H1 (cell line): Measurements from ENCODE around the gene CHCHD6. TPM values are rescaled to one million over a fixed set of nuclear protein-coding genes. Genes with fewer than 3 reads are reported as not detected.

Experiments used
- CTCF ChIA-PET: fragments of 300-600 bp; sonication (Branson Sonifier 250); formaldehyde crosslinking; loops from one replicate; lab custom pipeline; 2021; ENCODE audit not compliant: partially characterized antibody; lab: Charles Lee
- POLR2A ChIA-PET: fragments of 300-600 bp; sonication (Branson Sonifier 250); formaldehyde crosslinking; loops from one replicate; lab custom pipeline; 2021; ENCODE audit warnings: inconsistent platforms; ENCODE audit not compliant: partially characterized antibody; lab: Charles Lee
- DNase-seq, 2 experiments: peaks; one replicate each; pipeline versions ENCODE4 v3.0.0 to v3.0.0-alpha.2; 2010 to 2022; ENCODE audit warnings: low spot score in 2 of 2, low read depth in 1 of 2, mixed read lengths in 1 of 2
- FAIRE-seq: peaks from 2 replicates; lab custom pipeline; 2011; peaks lifted over from hg19 to GRCh38; lab: Jason Lieb, UNC
- H2AFZ ChIP-seq: 2 replicates; pipeline ENCODE4 v1.8.1; 2012; ENCODE audit warnings: low read length, inconsistent platforms
- H2AK5ac ChIP-seq: 2 replicates; pipeline ENCODE4 v1.6.1; 2013; ENCODE audit warnings: low read depth, low read length
- H2BK120ac ChIP-seq: replicated peaks from 2 replicates; pipeline ENCODE3; 2013; ENCODE audit warnings: low read depth, low read length, inconsistent platforms
- H2BK12ac ChIP-seq: 2 replicates; pipeline ENCODE4 v1.6.1; 2013; ENCODE audit warnings: low read depth, low read length
- H2BK15ac ChIP-seq: 2 replicates; pipeline ENCODE4 v1.6.1; 2013; ENCODE audit warnings: low read length
- H2BK20ac ChIP-seq: 2 replicates; pipeline ENCODE4 v1.6.1; 2013; ENCODE audit warnings: low read length
- H2BK5ac ChIP-seq: 2 replicates; pipeline ENCODE4 v1.6.1; 2013; ENCODE audit warnings: low read depth, low read length
- H3K14ac ChIP-seq: 2 replicates; pipeline ENCODE4 v1.6.1; 2013; ENCODE audit warnings: inconsistent platforms; ENCODE audit not compliant: insufficient read length
- H3K18ac ChIP-seq: 2 replicates; pipeline ENCODE4 v1.6.1; 2013; ENCODE audit warnings: low read length; ENCODE audit errors: extremely low read depth
- H3K23ac ChIP-seq: 2 replicates; pipeline ENCODE4 v1.6.1; 2013; ENCODE audit warnings: inconsistent platforms; ENCODE audit not compliant: insufficient read length
- H3K23me2 ChIP-seq: 2 replicates; pipeline ENCODE4 v1.6.1; 2013; ENCODE audit warnings: low read depth, low read length
- H3K27ac ChIP-seq: 2 replicates; pipeline ENCODE4 v1.6.1; 2011; ENCODE audit warnings: low read depth, low read length, inconsistent platforms
- H3K27me3 ChIP-seq, 4 experiments: replicated peaks in 1 of 4; 1 replicate in 1 of 4; 2 replicates in 3 of 4; pipeline versions ENCODE4 v1.6.1 to v1.8.1; 2011 to 2013; ENCODE audit warnings: low read length in 3 of 4, mild to moderate bottlenecking in 3 of 4, inconsistent platforms in 2 of 4, mixed read lengths in 2 of 4, moderate library complexity in 1 of 4; ENCODE audit not compliant: control insufficient read depth in 3 of 4, insufficient read depth in 3 of 4; ENCODE audit errors: extremely low read depth in 1 of 4
- H3K36me3 ChIP-seq, 4 experiments: 2 replicates each; pipeline versions ENCODE4 v1.6.1 to v1.8.1; 2011 to 2013; ENCODE audit warnings: mild to moderate bottlenecking in 4 of 4, low read length in 3 of 4, moderate library complexity in 2 of 4, control low read depth in 1 of 4, inconsistent platforms in 1 of 4; ENCODE audit not compliant: insufficient read depth in 4 of 4, control insufficient read depth in 2 of 4
- H3K4ac ChIP-seq: replicated peaks from 2 replicates; pipeline ENCODE3; 2013; ENCODE audit warnings: low read length, low read depth, mixed read lengths, inconsistent platforms; ENCODE audit not compliant: insufficient read length
- H3K4me1 ChIP-seq, 4 experiments: replicated peaks in 1 of 4; 1 replicate in 1 of 4; 2 replicates in 3 of 4; pipeline versions ENCODE4 v1.6.1 to v1.8.1; 2011 to 2013; ENCODE audit warnings: low read length in 3 of 4, inconsistent platforms in 2 of 4, mixed read lengths in 1 of 4; ENCODE audit not compliant: insufficient read depth in 4 of 4, control insufficient read depth in 3 of 4
- H3K4me2 ChIP-seq, 2 experiments: 2 replicates each; pipeline versions ENCODE4 v1.6.1 to v1.8.1; 2011 to 2013; ENCODE audit warnings: low read depth in 2 of 2, low read length in 2 of 2, control low read depth in 1 of 2, inconsistent platforms in 1 of 2, mild to moderate bottlenecking in 1 of 2; ENCODE audit not compliant: insufficient read depth in 1 of 2
- H3K4me3 ChIP-seq, 4 experiments: fragments of 200-600, 300-600 bp in 1 of 4; sonication (generic), shearing (Covaris generic), sonication (Bioruptor Twin) in 1 of 4; 2 replicates each; pipeline versions ENCODE4 v1.5.1 to v1.8.1; 2011 to 2016; ENCODE audit warnings: low read length in 4 of 4, low read depth in 3 of 4, control low read depth in 2 of 4, inconsistent platforms in 2 of 4, mild to moderate bottlenecking in 2 of 4, mixed read lengths in 1 of 4, moderate library complexity in 1 of 4; ENCODE audit not compliant: insufficient read depth in 2 of 4; ENCODE audit errors: extremely low read depth in 1 of 4
- H3K56ac ChIP-seq: replicated peaks from 2 replicates; pipeline ENCODE3; 2013; ENCODE audit warnings: low read depth, mild to moderate bottlenecking, mixed read lengths, low read length, inconsistent platforms; ENCODE audit not compliant: insufficient read length
- H3K79me1 ChIP-seq: 2 replicates; pipeline ENCODE4 v1.6.1; 2013; ENCODE audit warnings: low read depth, low read length, control low read depth
- H3K79me2 ChIP-seq, 2 experiments: 2 replicates each; pipeline versions ENCODE4 v1.6.1 to v1.8.1; 2012 to 2013; ENCODE audit warnings: low read length in 2 of 2, mild to moderate bottlenecking in 2 of 2, inconsistent platforms in 1 of 2; ENCODE audit not compliant: insufficient read depth in 2 of 2, control insufficient read depth in 1 of 2
- H3K9ac ChIP-seq, 4 experiments: replicated peaks in 1 of 4; 1 replicate in 1 of 4; 2 replicates in 3 of 4; pipeline versions ENCODE4 v1.6.1 to v1.8.1; 2011 to 2013; ENCODE audit warnings: low read depth in 3 of 4, low read length in 3 of 4, control low read depth in 2 of 4, mild to moderate bottlenecking in 2 of 4, moderate library complexity in 2 of 4, inconsistent platforms in 1 of 4; ENCODE audit errors: extremely low read depth in 1 of 4
- H3K9me3 ChIP-seq, 2 experiments: 2 replicates each; pipeline versions ENCODE4 v1.6.1 to v1.8.1; 2012 to 2013; ENCODE audit warnings: mild to moderate bottlenecking in 2 of 2, moderate library complexity in 2 of 2, control low read depth in 1 of 2, inconsistent platforms in 1 of 2, low read depth in 1 of 2, low read length in 1 of 2, mixed read lengths in 1 of 2; ENCODE audit not compliant: insufficient read depth in 2 of 2
- H4K20me1 ChIP-seq, 2 experiments: replicated peaks in 1 of 2; 2 replicates each; pipeline versions ENCODE3 to v1.8.1; 2011 to 2013; ENCODE audit warnings: inconsistent platforms in 2 of 2, low read length in 2 of 2, mild to moderate bottlenecking in 1 of 2; ENCODE audit not compliant: insufficient read depth in 2 of 2, control insufficient read depth in 1 of 2
- H4K5ac ChIP-seq: 2 replicates; pipeline ENCODE4 v1.6.1; 2013; ENCODE audit warnings: low read length, low read depth, mixed read lengths, inconsistent platforms; ENCODE audit not compliant: insufficient read length
- H4K8ac ChIP-seq: 2 replicates; pipeline ENCODE4 v1.8.0; 2013; ENCODE audit warnings: mild to moderate bottlenecking, moderate library complexity, low read length, inconsistent platforms; ENCODE audit not compliant: insufficient read depth; ENCODE audit errors: extremely low read depth
- H4K91ac ChIP-seq: replicated peaks from 2 replicates; pipeline ENCODE3; 2013; ENCODE audit warnings: low read length, mixed read lengths, inconsistent platforms; ENCODE audit not compliant: insufficient read length
- ASH2L ChIP-seq: fragments of 200-600, 300-600 bp; sonication (generic); IDR thresholded peaks from one replicate; pipeline ENCODE4 v1.7.1; 2017; ENCODE audit warnings: low read length
- ATF3 ChIP-seq: IDR thresholded peaks from 2 replicates; pipeline ENCODE4 v1.6.1; 2011; ENCODE audit warnings: low read depth, mild to moderate bottlenecking, low read length; ENCODE audit not compliant: insufficient read depth
- BCL11A ChIP-seq, 2 experiments: IDR thresholded peaks; one replicate each; pipeline ENCODE4 v1.6.1; 2011; ENCODE audit warnings: low read depth in 2 of 2, low read length in 2 of 2, mild to moderate bottlenecking in 2 of 2
- BRCA1 ChIP-seq: IDR thresholded peaks from 2 replicates; pipeline ENCODE4 v1.6.1; 2012; ENCODE audit warnings: low read depth, low read length, improper control_type of control experiment
- CBX8 ChIP-seq: fragments of 300-800, 300-1000 bp; sonication (generic); IDR thresholded peaks from 2 replicates; pipeline ENCODE4 v1.7.1; 2016; ENCODE audit warnings: low read depth, low read length, borderline replicate concordance
- CHD1 ChIP-seq: IDR thresholded peaks from 2 replicates; pipeline ENCODE4 v1.6.1; 2012; ENCODE audit warnings: low read depth, low read length, improper control_type of control experiment
- HDAC2 ChIP-seq, 2 experiments: fragments of 300-600 bp in 1 of 2; sonication (generic) in 1 of 2; IDR thresholded peaks; 2 replicates each; pipeline ENCODE4 v1.6.1; 2011 to 2012; ENCODE audit warnings: low read depth in 2 of 2, low read length in 2 of 2, mild to moderate bottlenecking in 2 of 2, moderate library complexity in 2 of 2, borderline replicate concordance in 1 of 2, inconsistent platforms in 1 of 2
- HDAC6 ChIP-seq: IDR thresholded peaks from one replicate; pipeline ENCODE4 v1.7.1; 2012; ENCODE audit warnings: low read depth, mild to moderate bottlenecking, inconsistent platforms, low read length, moderate library complexity
- POLR2A ChIP-seq, 2 experiments: IDR thresholded peaks; 1 replicate in 1 of 2; 2 replicates in 1 of 2; pipeline ENCODE4 v1.6.1; 2011; ENCODE audit warnings: low read depth in 2 of 2, low read length in 2 of 2, mild to moderate bottlenecking in 2 of 2; ENCODE audit errors: control extremely low read depth in 1 of 2
- RAD21 ChIP-seq, 2 experiments: IDR thresholded peaks in 1 of 2; conservative IDR thresholded peaks in 1 of 2; 2 replicates each; pipeline ENCODE4 v1.6.1; 2011; ENCODE audit warnings: low read depth in 2 of 2, low read length in 2 of 2, improper control_type of control experiment in 1 of 2, inconsistent platforms in 1 of 2, mild to moderate bottlenecking in 1 of 2, moderate library complexity in 1 of 2
- RXRA ChIP-seq: IDR thresholded peaks from 2 replicates; pipeline ENCODE4 v1.6.1; 2011; ENCODE audit warnings: low read depth, mild to moderate bottlenecking, low read length, moderate library complexity; ENCODE audit not compliant: insufficient read depth
- SIX5 ChIP-seq: IDR thresholded peaks from 2 replicates; pipeline ENCODE4 v1.6.1; 2011; ENCODE audit warnings: mild to moderate bottlenecking, low read depth, low read length
- SP4 ChIP-seq: IDR thresholded peaks from 2 replicates; pipeline ENCODE4 v1.6.1; 2012; ENCODE audit warnings: low read length, inconsistent platforms
- WGBS, 2 experiments: shearing (Covaris generic) in 1 of 2; methylation state at CpG; one replicate each; pipeline versions ENCODE4 v1.1.6 to v1.1.7; 2013 to 2015; ENCODE audit warnings: low lambda C conversion rate in 2 of 2, mixed read lengths in 2 of 2, inconsistent platforms in 1 of 2, low coverage in 1 of 2, missing lambda C conversion rate in 1 of 2; ENCODE audit not compliant: insufficient replicate concordance in 2 of 2, insufficient coverage in 1 of 2, insufficient read length in 1 of 2; ENCODE audit errors: extremely low coverage in 1 of 2, missing lambda C conversion rate in 1 of 2; 5-methylcytosine and 5-hydroxymethylcytosine counted together
- polyA plus RNA-seq, 7 experiments: library from polyadenylated mRNA; depleted of rRNA in 3 of 7; stranded (reverse) in 5 of 7; unstranded in 2 of 7; fragments of >200 nt in 5 of 7; fragments of 200-250 nt in 2 of 7; gene quantifications; 1 replicate in 5 of 7; 2 replicates in 1 of 7; 4 replicates in 1 of 7; pipeline versions ENCODE4 v1.2.1 to v1.2.3, GENCODE V29; 2011 to 2013; ENCODE audit warnings: missing spikeins in 2 of 7, mixed read lengths in 2 of 7
- total RNA-seq: library from RNA; stranded (reverse); fragmentation: NEBNext Ultra II Directional; extraction: Animal tissue kit (Norgen Biotek cat#: 25700); gene quantifications from 2 replicates; pipeline ENCODE4 v1.2.1, GENCODE V29; 2021
- TF ChIP-seq, protein P1 (sequence below): IDR thresholded peaks from 2 replicates; pipeline ENCODE4 v1.6.1; 2012; ENCODE audit warnings: inconsistent platforms

Gene CHCHD6
- total and polyA plus RNA-seq, 2 of the 8 experiments (the other 6 are each of a cell fraction or from before 2014, with no cell fraction given), result 32.4 to 37.6 TPM

DNA sequence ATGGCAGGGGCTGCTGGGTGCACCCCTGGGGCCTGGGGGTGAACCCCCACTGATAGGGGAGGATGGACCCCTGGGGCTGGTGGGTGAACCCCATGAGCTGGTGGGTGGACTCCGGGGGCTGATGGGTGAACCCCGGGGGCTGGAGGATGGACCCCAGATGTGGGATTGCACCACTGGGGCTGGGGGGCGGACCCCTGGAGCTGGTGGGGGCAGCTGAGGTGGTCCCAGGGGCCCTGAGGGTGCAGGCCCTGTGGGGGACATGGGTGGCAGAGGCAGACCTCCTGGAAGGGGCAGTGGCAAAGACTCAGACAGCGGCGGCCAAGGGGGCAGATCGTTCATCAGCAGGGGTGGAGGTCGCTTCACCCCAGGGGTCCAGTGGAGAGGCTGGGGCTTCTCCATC, 31.7 kb upstream of the CHCHD6 start:
- Histone ChIP-seq H3K14ac (no peak overlapping the region), H3K4me1 (no peaks in the 10 kb centered on the region; a peak in 1 of 7 replicates), H2AK5ac (no peak overlapping the region), H3K79me2 (no peaks in the 10 kb centered on the region), H2BK5ac (no peak overlapping the region), H3K36me3 (no peaks in the 10 kb centered on the region), H3K4me2 (no peak overlapping the region), H2AFZ (no peak overlapping the region), H4K5ac (no peak overlapping the region), H3K27ac (no peak overlapping the region), H3K18ac (no peak overlapping the region), H2BK20ac (no peak overlapping the region), H3K9me3 (peaks cover 0 to 7% of the 10 kb centered on the region in 2 experiments; a peak in 2 of 4 replicates), H4K91ac (no peak overlapping the region), H4K8ac (peak overlapping the region; percentile 19; the same call in 1 of the 2 replicates), H3K56ac (no peak overlapping the region), H3K79me1 (no peaks in the 10 kb centered on the region), H4K20me1 (no peaks in the 10 kb centered on the region), H2BK15ac (no peak overlapping the region), H3K9ac (no peak overlapping the region), H2BK120ac (no peak overlapping the region), H3K23me2 (no peaks in the 10 kb centered on the region), H3K4me3 (no peak overlapping the region), H3K27me3 (peaks cover 0 to under 1% (median 0%) of the 10 kb centered on the region in 4 experiments; a peak in 2 of 7 replicates), H3K23ac (no peak overlapping the region), H2BK12ac (no peak overlapping the region), H3K4ac (no peak overlapping the region)
- POLR2A ChIA-PET, result no interaction called here
- DNase-seq (no peak), FAIRE-seq (no peak)
- WGBS, 2 experiments, result 85% methylated on average over 4 of the region's 7 CpGs; no CpG with 5 or more reads in 1 of the 2 experiments
- CTCF ChIA-PET, result interaction anchor here (1.6 kb wide), 1 partner anchor 12 kb away, joined by 9 read pairs; no protein-coding TSS in a partner anchor
- no peak for TF ChIP-seq CBX8
- no peak for TF ChIP-seq SIX5
- no peak for TF ChIP-seq SP4
- no peak for TF ChIP-seq POLR2A (IDR thresholded peaks at IDR 0.05; ENCODE audit: control extremely low read depth in 1 of 2, low read depth in 2 of 2, low read length in 2 of 2)
- TF ChIP-seq, protein P1, sequence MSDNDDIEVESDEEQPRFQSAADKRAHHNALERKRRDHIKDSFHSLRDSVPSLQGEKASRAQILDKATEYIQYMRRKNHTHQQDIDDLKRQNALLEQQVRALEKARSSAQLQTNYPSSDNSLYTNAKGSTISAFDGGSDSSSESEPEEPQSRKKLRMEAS, result no peak
- TF ChIP-seq ATF3, result no peak
- no peak for TF ChIP-seq BRCA1
- no peak for TF ChIP-seq BCL11A (IDR thresholded peaks at IDR 0.05; ENCODE audit: low read depth in 2 of 2, low read length in 2 of 2)
- no peak for TF ChIP-seq RAD21 (IDR thresholded peaks at IDR 0.05 in 1 of 2, conservative IDR thresholded peaks at IDR 0.05 in 1 of 2; ENCODE audit: low read depth in 2 of 2, low read length in 2 of 2)
- no peak for TF ChIP-seq CHD1
- no peak for TF ChIP-seq HDAC6
- TF ChIP-seq ASH2L, result no peak
- no peak for TF ChIP-seq RXRA
- TF ChIP-seq HDAC2 (IDR thresholded peaks at IDR 0.05; ENCODE audit: borderline replicate concordance in 1 of 2, low read depth in 2 of 2, low read length in 2 of 2), result no peak
